Transverse colon (tissue), 4 donors: Measurements from ENCODE around the gene EFHB.

Experiments
- POLR2A ChIP-seq: fragments of 450-650 bp; IDR thresholded peaks from one replicate; pipeline ENCODE4 v1.6.1; 2016; ENCODE audit warnings: antibody characterized with exemption, mild to moderate bottlenecking, moderate library complexity
- POLR2AphosphoS5 ChIP-seq, 3 donors: sonication (generic); formaldehyde crosslinking; IDR thresholded peaks; one replicate each; pipeline ENCODE4 v1.6.1; 2016; ENCODE audit warnings: antibody characterized with exemption in 3 of 3
- TF ChIP-seq, protein P1 (sequence below), 5 experiments: fragments of 200-600 bp in 3 of 5; fragments of 450-650 bp in 2 of 5; sonication (generic) in 3 of 5; IDR thresholded peaks; 1 replicate in 2 of 5; 2 replicates in 3 of 5; pipeline ENCODE4 v1.5.1; 2016 to 2017; ENCODE audit warnings: antibody characterized with exemption in 5 of 5, inconsistent platforms in 3 of 5, mild to moderate bottlenecking in 2 of 5, moderate library complexity in 1 of 5

DNA sequence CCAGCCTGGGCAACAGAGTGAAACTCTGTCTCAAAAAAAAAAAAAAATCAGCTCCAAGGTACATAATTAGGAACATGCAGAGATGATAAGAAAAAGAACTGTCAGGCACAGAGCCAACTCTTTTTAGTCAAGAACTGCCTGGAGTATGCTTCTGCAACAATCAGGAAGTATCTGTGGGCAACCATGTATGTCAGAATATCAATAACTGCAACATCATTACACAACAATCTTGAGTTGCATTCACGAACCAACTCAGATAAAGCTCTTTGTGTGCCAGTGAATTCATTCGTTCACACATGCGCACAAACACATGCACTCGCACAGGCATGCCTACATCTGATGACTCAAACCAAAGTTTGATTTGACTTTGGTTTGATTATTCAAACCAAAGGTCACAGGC lies 32.1 kb downstream of the EFHB start:
- TF ChIP-seq, protein P1, sequence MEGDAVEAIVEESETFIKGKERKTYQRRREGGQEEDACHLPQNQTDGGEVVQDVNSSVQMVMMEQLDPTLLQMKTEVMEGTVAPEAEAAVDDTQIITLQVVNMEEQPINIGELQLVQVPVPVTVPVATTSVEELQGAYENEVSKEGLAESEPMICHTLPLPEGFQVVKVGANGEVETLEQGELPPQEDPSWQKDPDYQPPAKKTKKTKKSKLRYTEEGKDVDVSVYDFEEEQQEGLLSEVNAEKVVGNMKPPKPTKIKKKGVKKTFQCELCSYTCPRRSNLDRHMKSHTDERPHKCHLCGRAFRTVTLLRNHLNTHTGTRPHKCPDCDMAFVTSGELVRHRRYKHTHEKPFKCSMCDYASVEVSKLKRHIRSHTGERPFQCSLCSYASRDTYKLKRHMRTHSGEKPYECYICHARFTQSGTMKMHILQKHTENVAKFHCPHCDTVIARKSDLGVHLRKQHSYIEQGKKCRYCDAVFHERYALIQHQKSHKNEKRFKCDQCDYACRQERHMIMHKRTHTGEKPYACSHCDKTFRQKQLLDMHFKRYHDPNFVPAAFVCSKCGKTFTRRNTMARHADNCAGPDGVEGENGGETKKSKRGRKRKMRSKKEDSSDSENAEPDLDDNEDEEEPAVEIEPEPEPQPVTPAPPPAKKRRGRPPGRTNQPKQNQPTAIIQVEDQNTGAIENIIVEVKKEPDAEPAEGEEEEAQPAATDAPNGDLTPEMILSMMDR (IDR thresholded peaks at IDR 0.05), result no peak
- no peak for TF ChIP-seq POLR2AphosphoS5 (IDR thresholded peaks at IDR 0.05)
- no peak for TF ChIP-seq POLR2A
